GM23248 (cell line): ENCODE data around the gene DBH. TPM values are rescaled to one million over a fixed set of nuclear protein-coding genes. Genes with fewer than 3 reads are reported as not detected.

ENCODE experiments used
- DNase-seq: peaks from one replicate; pipeline ENCODE4 v3.0.0-alpha.2; 2015
- H2AFZ ChIP-seq: fragments of 200-600 bp; sonication (generic); 2 replicates; pipeline ENCODE4 v1.6.1; 2016; ENCODE audit warnings: antibody characterized with exemption
- H3F3A ChIP-seq: fragments of 200-600 bp; sonication (generic); 2 replicates; pipeline ENCODE4 v1.6.1; 2016; ENCODE audit warnings: mild to moderate bottlenecking, antibody characterized with exemption, mixed run types; ENCODE audit not compliant: insufficient read depth
- H3K27ac ChIP-seq: fragments of 200-600 bp; sonication (generic); 2 replicates; pipeline ENCODE4 v1.5.1; 2016; ENCODE audit warnings: mild to moderate bottlenecking
- H3K27me3 ChIP-seq: fragments of 200-600 bp; sonication (generic); replicated peaks from 2 replicates; pipeline ENCODE4 v1.6.1; 2016; ENCODE audit warnings: mild to moderate bottlenecking; ENCODE audit not compliant: insufficient read depth
- H3K36me3 ChIP-seq: fragments of 200-600 bp; sonication (generic); 2 replicates; pipeline ENCODE4 v1.6.1; 2016; ENCODE audit warnings: low read depth, mild to moderate bottlenecking
- H3K4me1 ChIP-seq: fragments of 200-600 bp; sonication (generic); 2 replicates; pipeline ENCODE4 v1.6.1; 2016; ENCODE audit warnings: mild to moderate bottlenecking; ENCODE audit not compliant: insufficient read depth
- H3K4me2 ChIP-seq: fragments of 200-600 bp; sonication (generic); one replicate; pipeline ENCODE4 v1.6.1; 2016; ENCODE audit warnings: mild to moderate bottlenecking; ENCODE audit not compliant: unreplicated experiment
- H3K4me3 ChIP-seq: fragments of 200-600 bp; sonication (generic); 2 replicates; pipeline ENCODE4 v1.5.1; 2016; ENCODE audit warnings: mild to moderate bottlenecking
- H3K79me2 ChIP-seq: fragments of 200-600 bp; sonication (generic); 2 replicates; pipeline ENCODE4 v1.6.1; 2016; ENCODE audit warnings: mild to moderate bottlenecking; ENCODE audit not compliant: insufficient read depth
- H3K9ac ChIP-seq: fragments of 200-600 bp; sonication (generic); 2 replicates; pipeline ENCODE4 v1.6.1; 2016; ENCODE audit warnings: mild to moderate bottlenecking
- H3K9me2 ChIP-seq: fragments of 200-600 bp; sonication (generic); 2 replicates; pipeline ENCODE4 v1.6.1; 2016; ENCODE audit warnings: mixed run types, mild to moderate bottlenecking, moderate library complexity; ENCODE audit not compliant: insufficient read depth
- H3K9me3 ChIP-seq: fragments of 200-600 bp; sonication (generic); one replicate; pipeline ENCODE4 v1.6.1; 2017; ENCODE audit warnings: low read depth
- H4K20me1 ChIP-seq: fragments of 200-600 bp; sonication (generic); 2 replicates; pipeline ENCODE4 v1.6.0; 2016; ENCODE audit not compliant: insufficient read depth
- EZH2 ChIP-seq: fragments of 200-600 bp; sonication (generic); IDR thresholded peaks from 2 replicates; pipeline ENCODE4 v1.6.1; 2018; ENCODE audit warnings: antibody characterized with exemption, mild to moderate bottlenecking; ENCODE audit not compliant: insufficient read depth, poor library complexity, severe bottlenecking
- EZH2phosphoT487 ChIP-seq: fragments of 200-600 bp; sonication (generic); IDR thresholded peaks from 2 replicates; pipeline ENCODE4 v1.6.1; 2018; ENCODE audit warnings: antibody characterized with exemption, moderate library complexity, mild to moderate bottlenecking, low read depth; ENCODE audit not compliant: insufficient read depth
- WGBS, 2 experiments: methylation state at CpG; one replicate each; pipeline ENCODE4 v1.1.6; 2015 to 2017; ENCODE audit warnings: low lambda C conversion rate in 2 of 2, low coverage in 1 of 2; ENCODE audit errors: missing lambda C conversion rate in 2 of 2; 5-methylcytosine and 5-hydroxymethylcytosine counted together
- in situ Hi-C: fragments of 300-500 bp; cut with MboI; formaldehyde crosslinking; loops from 2 replicates; pipeline ENCODE4 v1.15.0; 2020
- polyA plus RNA-seq: library from polyadenylated mRNA; unstranded; fragments of >200 nt; fragmentation: Nextera tagmentation; extraction: Ambion mirVana; gene quantifications from 2 replicates; pipeline ENCODE4 v1.2.1, GENCODE V29; 2016
- total RNA-seq: library from RNA; depleted of rRNA; stranded (reverse); fragments of >200 nt; shearing (Covaris generic); gene quantifications from 2 replicates; pipeline ENCODE4 v1.2.3, GENCODE V29; 2014

The DBH gene
- total and polyA plus RNA-seq, 2 experiments from 2014 or later, result not detected

- H3K9me2 ChIP-seq, result no peaks in the 10 kb centered on the region
- DNase-seq, result no peak
- peaks cover 16% of the 10 kb centered on the region for H3K27me3 ChIP-seq
- no peak overlapping the region for H3K4me2 ChIP-seq
- H4K20me1 ChIP-seq, result no peaks in the 10 kb centered on the region
- H3K4me3 ChIP-seq, result no peak overlapping the region
- no peaks in the 10 kb centered on the region for H3K9me3 ChIP-seq
- no peaks in the 10 kb centered on the region for H3K79me2 ChIP-seq
- H3K9ac ChIP-seq, result no peak overlapping the region
- in situ Hi-C loops, result no loop called here
- no peaks in the 10 kb centered on the region for H3K4me1 ChIP-seq
- no peak for TF ChIP-seq EZH2phosphoT487
- no peak for TF ChIP-seq EZH2
- H3K27ac ChIP-seq, result no peak overlapping the region
- 49 to 53% methylated on average over 19 to 20 of the region's 20 CpGs for whole genome bisulfite sequencing, 2 experiments
- no peaks in the 10 kb centered on the region for H3K36me3 ChIP-seq
- no peak overlapping the region for H2AFZ ChIP-seq
- no peaks in the 10 kb centered on the region for H3F3A ChIP-seq
Observed at GRCh38 chr9:133590231-133590855, 45.8 kb upstream of the DBH start.

GRCh38 chr9:133591116-133591910 lies 44.9 kb upstream of the DBH start:
- Histone ChIP-seq H3K9ac (no peak overlapping the region), H3K4me3 (no peak overlapping the region), H3K4me1 (no peaks in the 10 kb centered on the region), H4K20me1 (no peaks in the 10 kb centered on the region), H3K27ac (no peak overlapping the region), H3K4me2 (no peak overlapping the region), H3F3A (no peaks in the 10 kb centered on the region), H3K79me2 (no peaks in the 10 kb centered on the region), H3K9me3 (no peaks in the 10 kb centered on the region), H3K9me2 (no peaks in the 10 kb centered on the region), H2AFZ (no peak overlapping the region), H3K27me3 (peaks cover 6% of the 10 kb centered on the region; the same call in 1 of the 2 replicates), H3K36me3 (no peaks in the 10 kb centered on the region)
- WGBS, 2 experiments, result 74 to 77% methylated on average over 17 of the region's 17 CpGs
- no peak for TF ChIP-seq EZH2phosphoT487
- TF ChIP-seq EZH2, result no peak
- in situ Hi-C loops, result no loop called here
- no peak for DNase-seq

- Histone ChIP-seq H3K9me3 (no peaks in the 10 kb centered on the region), H2AFZ (no peak overlapping the region), H3K79me2 (no peaks in the 10 kb centered on the region), H3K27ac (no peak overlapping the region), H3K4me1 (no peaks in the 10 kb centered on the region), H3K36me3 (no peaks in the 10 kb centered on the region), H3K4me2 (no peak overlapping the region), H3K9me2 (no peaks in the 10 kb centered on the region), H3F3A (no peaks in the 10 kb centered on the region), H3K9ac (no peak overlapping the region), H3K4me3 (no peak overlapping the region), H4K20me1 (no peaks in the 10 kb centered on the region), H3K27me3 (no peaks in the 10 kb centered on the region)
- TF ChIP-seq EZH2phosphoT487, result no peak
- no peak for TF ChIP-seq EZH2
- 62 to 69% methylated on average over 10 of the region's 10 CpGs for WGBS, 2 experiments
- no peak for DNase-seq
- in situ Hi-C loops, result no loop called here
Observed at GRCh38 chr9:133591985-133592384, 44.2 kb upstream of the DBH start.

GRCh38 chr9:133592731-133593409 lies 43.3 kb upstream of the DBH start:
- Histone ChIP-seq H3K4me3 (no peak overlapping the region), H3K9me3 (no peaks in the 10 kb centered on the region), H3K4me1 (no peaks in the 10 kb centered on the region), H3K9me2 (no peaks in the 10 kb centered on the region), H3K79me2 (no peaks in the 10 kb centered on the region), H3K36me3 (no peaks in the 10 kb centered on the region), H3K27me3 (no peaks in the 10 kb centered on the region), H3F3A (peaks cover 5% of the 10 kb centered on the region; the same call in 1 of the 2 replicates), H4K20me1 (no peaks in the 10 kb centered on the region), H3K4me2 (no peak overlapping the region), H3K9ac (no peak overlapping the region), H3K27ac (no peak overlapping the region), H2AFZ (no peak overlapping the region)
- no peak for TF ChIP-seq EZH2phosphoT487
- no peak for TF ChIP-seq EZH2
- in situ Hi-C loops, result no loop called here
- DNase-seq, result no peak
- 57 to 58% methylated on average over 17 of the region's 17 CpGs for WGBS, 2 experiments
